Islet of Langerhans (tissue), 1 donor: Measurements from ENCODE around the gene TES.
"Not testable (repeated sequence)": the region's sequence is repeated elsewhere in the genome, so short reads cannot be mapped to it uniquely, and the experiment has no call there.

ENCODE experiments used
- FAIRE-seq: peaks from one replicate; lab custom pipeline; 2011; peaks lifted over from hg19 to GRCh38; lab: Jason Lieb, UNC

TES gene

GRCh38 chr7:116210345-116211005 is at the start of gene TES:
Gene TES (plus strand): TSS chr7:116210539. CDS start chr7:116210708, 169 bp downstream.
- FAIRE-seq = no peak

- no peak for FAIRE-seq
Measured at GRCh38 chr7:116161728-116162127, 48.6 kb upstream of the TES start.

GRCh38 chr7:116162254-116162653 is 48.1 kb upstream of the TES start:
- no peak for FAIRE-seq

- FAIRE-seq = no peak
Measured at GRCh38 chr7:116162992-116163391, 47.3 kb upstream of the TES start.

- FAIRE-seq = no peak
Measured at GRCh38 chr7:116164552-116165306, 45.6 kb upstream of the TES start.

- FAIRE-seq = no peak
Measured at GRCh38 chr7:116165717-116166116, 44.6 kb upstream of the TES start.

- no peak for FAIRE-seq
Measured at GRCh38 chr7:116166156-116166555, 44.2 kb upstream of the TES start.

GRCh38 chr7:116167177-116167576 is 43.2 kb upstream of the TES start:
- no peak for FAIRE-seq

GRCh38 chr7:116169060-116169459 is 41.3 kb upstream of the TES start:
- no peak for FAIRE-seq

GRCh38 chr7:116170180-116170579 is 40.2 kb upstream of the TES start:
- no peak for FAIRE-seq

GRCh38 chr7:116171094-116171493 is 39.2 kb upstream of the TES start:
- FAIRE-seq = no peak

- no peak for FAIRE-seq
Measured at GRCh38 chr7:116172353-116172752, 38.0 kb upstream of the TES start.

- FAIRE-seq = peak; percentile 96
Measured at GRCh38 chr7:116173051-116174028, 37.0 kb upstream of the TES start.

- not testable (repeated sequence) for FAIRE-seq
Measured at GRCh38 chr7:116175095-116175494, 35.2 kb upstream of the TES start.

- FAIRE-seq = no peak
Measured at GRCh38 chr7:116176226-116176625, 34.1 kb upstream of the TES start.

GRCh38 chr7:116177009-116177408 is 33.3 kb upstream of the TES start:
- no peak for FAIRE-seq

GRCh38 chr7:116180302-116180701 is 30.0 kb upstream of the TES start:
- FAIRE-seq = peak; percentile 79

- no peak for FAIRE-seq
Measured at GRCh38 chr7:116182023-116182422, 28.3 kb upstream of the TES start.

GRCh38 chr7:116185450-116185849 is 24.9 kb upstream of the TES start:
- no peak for FAIRE-seq

GRCh38 chr7:116185956-116186355 is 24.4 kb upstream of the TES start:
- FAIRE-seq = no peak

- FAIRE-seq = no peak
Measured at GRCh38 chr7:116187400-116187799, 22.9 kb upstream of the TES start.

GRCh38 chr7:116193329-116194087 is 16.8 kb upstream of the TES start:
- FAIRE-seq = no peak
